RWPE2 (cell line): Measurements from ENCODE around the gene ALG5.

Experiments used
- ATAC-seq: fragments of 200-7000 bp; cut with Tn5 transposase; 3 replicates; pipeline ENCODE4 v1.9.1; 2021; ENCODE audit warnings: low read depth
- DNase-seq: peaks from one replicate; pipeline ENCODE4 v3.0.0-alpha.2; 2020; ENCODE audit warnings: low spot score
- H3K27ac ChIP-seq: fragments of 450-650 bp; 2 replicates; pipeline ENCODE4 v1.5.1; 2017; ENCODE audit warnings: mild to moderate bottlenecking; ENCODE audit not compliant: poor library complexity, severe bottlenecking
- H3K27me3 ChIP-seq: fragments of 250-450 bp; sonication (Bioruptor Pico); 2 replicates; pipeline ENCODE4 v1.5.1; 2021; ENCODE audit warnings: mild to moderate bottlenecking, moderate library complexity; ENCODE audit not compliant: insufficient read depth, poor library complexity, severe bottlenecking
- H3K36me3 ChIP-seq: fragments of 250-450 bp; sonication (Bioruptor Pico); 2 replicates; pipeline ENCODE4 v1.5.1; 2020; ENCODE audit warnings: low read depth, mild to moderate bottlenecking, moderate library complexity
- H3K4me1 ChIP-seq: fragments of 250-450 bp; sonication (Bioruptor Pico); 2 replicates; pipeline ENCODE4 v1.5.1; 2021; ENCODE audit warnings: mild to moderate bottlenecking, moderate library complexity; ENCODE audit not compliant: insufficient read depth, poor library complexity, severe bottlenecking
- H3K4me3 ChIP-seq: fragments of 250-450 bp; sonication (Bioruptor Pico); 2 replicates; pipeline ENCODE4 v1.5.1; 2021; ENCODE audit warnings: mild to moderate bottlenecking, moderate library complexity; ENCODE audit not compliant: severe bottlenecking
- H3K9me3 ChIP-seq: fragments of 250-450 bp; sonication (Bioruptor Pico); 2 replicates; pipeline ENCODE4 v1.5.1; 2021; ENCODE audit warnings: mild to moderate bottlenecking, moderate library complexity; ENCODE audit not compliant: severe bottlenecking
- CTCF ChIP-seq: fragments of 450-650 bp; IDR thresholded peaks from one replicate; pipeline ENCODE4 v1.5.1; 2017; ENCODE audit warnings: mild to moderate bottlenecking, moderate library complexity; ENCODE audit not compliant: poor library complexity, severe bottlenecking

ALG5 gene

DNA sequence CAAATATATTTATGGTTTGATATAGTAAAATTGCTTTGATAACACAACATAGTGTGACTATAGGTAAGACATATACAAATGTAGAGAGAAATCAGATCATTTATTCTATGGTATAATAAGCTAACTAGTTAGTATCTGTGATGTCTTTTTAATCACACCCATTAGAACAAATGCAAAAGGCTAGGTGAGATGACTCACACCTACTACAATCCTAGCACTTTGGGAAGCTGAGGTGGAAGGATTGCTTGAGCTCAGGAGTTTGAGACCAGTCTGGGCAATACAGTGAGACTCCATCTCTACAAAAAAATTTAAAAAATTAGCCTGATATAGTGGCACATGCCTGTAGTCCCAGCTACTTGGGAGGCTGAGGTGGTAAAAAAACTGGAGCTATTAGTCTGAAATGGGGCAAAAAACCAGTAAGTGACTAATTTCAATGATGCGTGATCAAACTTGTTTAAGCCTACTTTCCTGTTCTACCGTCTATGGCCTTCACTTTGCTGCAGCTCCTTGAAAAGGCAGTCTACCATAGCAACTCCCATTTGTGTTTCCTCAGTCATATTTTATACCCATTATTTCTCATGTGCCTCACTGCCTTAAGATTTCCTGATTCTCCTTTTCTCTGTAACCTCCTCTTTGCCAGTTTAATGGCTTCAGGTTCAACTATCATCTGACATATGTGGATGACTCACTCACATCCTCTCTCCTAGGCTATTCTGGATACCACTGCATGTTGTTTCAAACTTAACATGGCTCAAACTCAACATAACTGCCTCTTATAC lies 12.5 kb downstream of the ALG5 start:
- Histone ChIP-seq H3K27ac (peak overlapping the region; percentile 61), H3K4me1 (peaks cover 11% of the 10 kb centered on the region), H3K27me3 (no peaks in the 10 kb centered on the region), H3K4me3 (no peak overlapping the region), H3K36me3 (peaks cover 90% of the 10 kb centered on the region), H3K9me3 (no peaks in the 10 kb centered on the region)
- no peak for TF ChIP-seq CTCF
- DNase-seq (no peak), ATAC-seq (peak; percentile 74)

GRCh38 chr13:36981156-36981743 lies 17.9 kb downstream of the ALG5 start:
- H3K27ac ChIP-seq, result no peak overlapping the region
- DNase-seq, result no peak
- H3K4me1 ChIP-seq, result peaks cover 2% of the 10 kb centered on the region
- peak; percentile 74 for TF ChIP-seq CTCF
- no peaks in the 10 kb centered on the region for H3K9me3 ChIP-seq
- H3K4me3 ChIP-seq, result no peak overlapping the region
- peaks cover 88% of the 10 kb centered on the region for H3K36me3 ChIP-seq
- ATAC-seq, result no peak
- no peaks in the 10 kb centered on the region for H3K27me3 ChIP-seq

DNA sequence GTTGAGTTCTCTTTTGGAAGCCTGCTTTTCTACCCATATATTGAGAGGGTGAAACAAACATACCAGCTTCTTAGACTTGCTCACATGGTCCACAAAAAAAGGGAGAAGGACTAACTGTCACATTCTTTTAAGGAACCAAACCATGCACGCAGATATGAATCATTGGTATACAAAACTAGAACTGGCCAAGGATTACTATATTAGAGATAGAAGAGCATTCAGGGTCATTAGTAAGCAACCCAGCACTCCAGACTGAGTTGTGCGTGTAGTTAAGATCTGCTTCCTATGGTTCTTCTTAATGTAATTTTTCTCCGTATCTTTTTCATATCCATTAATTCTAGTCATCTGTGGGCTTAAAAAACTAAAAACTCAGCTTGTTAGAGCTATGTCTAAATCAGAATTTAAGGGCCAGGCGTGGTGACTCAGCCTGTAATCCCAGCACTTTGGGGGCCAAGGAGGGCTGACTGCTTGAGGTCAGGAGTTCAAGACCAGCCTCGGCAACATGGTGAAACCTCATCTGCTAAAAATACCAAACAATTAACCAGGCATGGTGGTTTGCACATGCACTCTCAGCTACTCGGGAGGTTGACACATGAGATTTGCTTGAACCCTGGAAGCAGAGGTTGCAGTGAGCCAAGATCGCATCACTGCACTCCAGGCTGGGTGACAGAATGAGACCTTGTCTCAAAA lies 19.6 kb downstream of the ALG5 start:
- ATAC-seq (no peak), DNase-seq (no peak)
- Histone ChIP-seq H3K36me3 (peaks cover 87% of the 10 kb centered on the region), H3K9me3 (no peaks in the 10 kb centered on the region), H3K4me3 (no peak overlapping the region), H3K4me1 (no peaks in the 10 kb centered on the region), H3K27ac (no peak overlapping the region), H3K27me3 (no peaks in the 10 kb centered on the region)
- no peak for TF ChIP-seq CTCF

DNA sequence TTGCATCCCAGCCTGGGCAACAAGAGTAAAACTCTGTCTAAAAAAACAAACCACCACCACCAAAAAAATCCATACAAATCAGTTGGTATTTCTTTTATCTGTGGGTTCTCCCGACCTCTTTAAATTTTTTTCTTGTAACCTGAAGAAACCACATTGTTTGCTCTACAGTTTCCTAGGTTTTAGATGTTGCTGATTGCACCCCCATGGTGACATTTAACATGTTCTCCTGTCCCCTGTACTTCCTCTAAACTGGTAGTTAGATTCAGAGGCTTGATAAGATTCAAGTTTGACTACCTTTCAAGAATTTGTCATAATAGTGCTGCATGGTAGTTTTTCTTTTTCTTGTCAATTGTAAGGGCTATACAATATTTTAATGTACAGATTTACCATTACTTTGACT lies 24.0 kb downstream of the ALG5 start:
- no peak overlapping the region for H3K27ac ChIP-seq
- H3K27me3 ChIP-seq, result no peaks in the 10 kb centered on the region
- TF ChIP-seq CTCF, result no peak
- no peaks in the 10 kb centered on the region for H3K4me1 ChIP-seq
- DNase-seq, result no peak
- H3K9me3 ChIP-seq, result no peaks in the 10 kb centered on the region
- no peak for ATAC-seq
- peaks cover 84% of the 10 kb centered on the region for H3K36me3 ChIP-seq
- no peak overlapping the region for H3K4me3 ChIP-seq
